Urothelium cell line (cell line): ENCODE measurements around the gene FASN.

ENCODE experiments used
- DNase-seq: peaks from one replicate; pipeline ENCODE4 v3.0.0; 2011; ENCODE audit warnings: low spot score, mixed read lengths
- FAIRE-seq: peaks from 2 replicates; lab custom pipeline; 2011; peaks lifted over from hg19 to GRCh38; lab: Jason Lieb, UNC

The FASN gene

DNA sequence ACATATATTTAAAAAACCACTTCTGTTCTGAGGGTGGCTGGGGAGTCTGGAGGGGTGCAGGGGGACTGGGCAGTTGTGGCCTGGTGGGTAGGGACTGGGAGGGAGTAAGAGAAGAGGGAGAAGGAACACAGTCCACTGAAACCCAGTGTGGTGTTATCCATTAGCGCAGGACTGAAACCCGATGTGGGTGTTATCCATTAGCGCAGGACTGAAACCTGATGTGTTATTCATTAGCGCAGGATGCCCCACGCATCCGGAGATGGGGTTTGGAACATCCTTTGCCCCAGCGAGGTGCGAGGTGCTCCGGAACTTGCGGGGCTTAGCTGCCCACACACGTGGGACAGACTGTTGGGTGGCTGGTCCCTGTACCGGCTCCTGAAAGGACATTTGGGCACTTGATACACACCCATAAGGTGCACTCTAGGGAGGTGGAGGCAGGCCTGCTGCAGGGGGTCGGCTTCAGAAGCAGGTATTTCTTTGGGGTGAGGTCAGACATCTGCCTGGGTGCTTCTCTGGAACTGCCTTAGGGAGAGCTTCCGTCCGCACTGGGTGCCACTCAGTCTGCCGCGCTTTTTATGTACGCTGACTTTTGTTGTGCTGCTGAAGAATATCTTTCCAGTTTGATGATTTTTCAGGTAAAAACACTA, 20.3 kb upstream of the FASN start:
- FAIRE-seq (peak; percentile 35), DNase-seq (no peak)

GRCh38 chr17:82117139-82118090, 19.4 kb upstream of the FASN start:
- DNase-seq, result no peak
- peak; percentile 46 for FAIRE-seq

DNA sequence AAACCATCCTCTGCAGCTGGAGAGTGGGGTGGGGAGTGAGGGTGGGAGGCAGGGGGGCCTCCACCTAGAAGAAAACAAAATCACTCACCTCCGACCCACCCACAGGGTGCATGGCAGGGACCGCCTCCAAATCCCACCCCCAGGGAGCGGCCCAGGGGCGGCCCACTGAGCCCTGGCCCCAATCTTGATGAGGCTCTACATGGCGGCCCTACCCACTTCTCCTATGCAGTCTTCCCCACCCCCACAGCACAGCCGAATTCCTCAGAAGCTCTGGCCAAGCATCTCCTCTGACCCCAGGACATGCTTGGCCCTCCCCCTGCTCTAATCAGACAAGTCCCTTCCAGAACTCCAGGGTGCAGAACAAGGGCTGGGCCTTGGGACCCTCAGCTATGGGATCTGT, 18.2 kb upstream of the FASN start:
- DNase-seq, result no peak
- no peak for FAIRE-seq

- no peak for DNase-seq
- no peak for FAIRE-seq
Measured at GRCh38 chr17:82114872-82115271, 16.8 kb upstream of the FASN start.

DNA sequence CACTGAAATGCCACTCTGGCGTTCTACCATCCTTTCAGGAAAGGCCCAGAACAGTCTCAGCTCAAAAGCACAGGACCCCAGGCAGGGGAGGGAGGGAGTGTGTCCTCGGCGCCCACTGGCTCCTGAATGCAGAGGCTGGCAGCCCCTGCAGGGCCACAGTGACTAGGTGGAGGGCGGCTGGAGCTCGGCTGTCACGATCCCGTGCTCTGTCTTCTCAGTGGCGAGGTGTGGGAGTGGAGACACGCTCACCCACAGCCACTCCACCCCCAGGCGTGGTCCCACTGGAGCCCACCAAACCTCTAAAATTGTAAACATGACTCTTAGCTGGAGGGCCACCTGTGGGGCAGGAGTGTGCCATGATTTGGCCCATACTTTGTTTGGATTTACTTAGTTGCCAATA, 16.4 kb upstream of the FASN start:
- no peak for DNase-seq
- FAIRE-seq, result no peak

- DNase-seq, result no peak
Measured at GRCh38 chr17:82113941-82114340, 15.9 kb upstream of the FASN start.

GRCh38 chr17:82113422-82113821, 15.4 kb upstream of the FASN start:
- DNase-seq, result no peak
- peak; percentile 30 for FAIRE-seq

More at GRCh38 chr17:82113941-82114340, 15.9 kb upstream of the FASN start:
- FAIRE-seq, result no peak

DNA sequence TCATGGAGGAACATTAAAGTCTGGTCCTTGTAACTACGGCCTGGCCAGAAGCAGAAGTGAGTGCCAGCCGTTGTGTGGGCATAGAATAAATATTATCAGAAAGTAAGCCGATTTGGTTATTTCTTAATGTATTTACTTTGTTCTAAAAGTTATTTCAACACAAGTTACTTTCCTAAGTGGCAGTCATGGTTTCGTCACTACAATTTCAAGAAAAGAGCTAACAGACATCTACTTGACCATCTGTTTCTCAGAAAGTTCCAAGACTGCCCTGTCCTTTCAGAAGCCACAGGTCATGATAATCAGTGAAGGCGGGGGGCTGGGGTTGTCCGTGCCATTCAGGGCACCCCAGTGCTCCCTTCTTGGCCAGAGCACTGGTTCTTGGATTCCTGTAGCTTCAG, 14.9 kb upstream of the FASN start:
- FAIRE-seq (no peak), DNase-seq (no peak)

DNA sequence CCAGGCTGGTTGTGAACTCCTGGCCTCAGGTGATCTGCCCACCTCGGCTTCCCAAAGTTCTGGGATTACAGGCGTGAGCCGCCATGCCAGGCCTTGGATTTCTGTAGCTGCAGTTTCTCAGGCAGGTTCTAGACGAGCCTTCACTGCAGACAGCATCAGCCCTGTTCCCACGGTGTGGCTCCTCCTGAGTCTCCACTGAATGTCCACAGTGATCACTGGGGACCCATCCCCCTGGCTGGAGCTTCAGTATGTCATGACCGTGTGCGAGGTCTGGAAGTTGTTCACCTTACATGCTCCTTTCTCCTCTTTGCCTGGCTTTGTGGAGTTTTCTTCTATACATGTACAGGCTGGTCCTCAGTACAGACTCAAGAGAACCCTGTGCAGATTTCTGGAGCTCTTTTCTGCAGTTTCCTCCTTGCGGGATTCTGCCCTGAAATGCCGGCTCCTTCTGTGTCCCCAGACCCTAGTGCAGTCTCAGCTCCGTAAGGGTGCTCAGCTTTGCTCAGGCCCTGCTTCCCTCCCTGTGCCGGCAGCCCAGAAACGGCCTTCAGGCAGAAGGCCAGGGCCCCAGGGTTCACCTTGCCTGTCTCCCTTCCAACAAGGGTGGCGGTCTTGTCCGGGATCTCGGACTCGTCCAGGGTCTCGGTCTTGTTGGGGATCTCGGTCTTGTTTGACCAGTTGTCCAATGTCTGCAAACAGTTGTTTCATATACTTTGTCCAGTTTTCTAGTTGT, 14.3 kb upstream of the FASN start:
- FAIRE-seq (no peak), DNase-seq (no peak)

GRCh38 chr17:82110298-82110697, 12.3 kb upstream of the FASN start:
- no peak for DNase-seq

GRCh38 chr17:82108961-82109475, 11.0 kb upstream of the FASN start:
- FAIRE-seq, result no peak
- no peak for DNase-seq

More at GRCh38 chr17:82110298-82110697, 12.3 kb upstream of the FASN start:
- FAIRE-seq, result no peak

DNA sequence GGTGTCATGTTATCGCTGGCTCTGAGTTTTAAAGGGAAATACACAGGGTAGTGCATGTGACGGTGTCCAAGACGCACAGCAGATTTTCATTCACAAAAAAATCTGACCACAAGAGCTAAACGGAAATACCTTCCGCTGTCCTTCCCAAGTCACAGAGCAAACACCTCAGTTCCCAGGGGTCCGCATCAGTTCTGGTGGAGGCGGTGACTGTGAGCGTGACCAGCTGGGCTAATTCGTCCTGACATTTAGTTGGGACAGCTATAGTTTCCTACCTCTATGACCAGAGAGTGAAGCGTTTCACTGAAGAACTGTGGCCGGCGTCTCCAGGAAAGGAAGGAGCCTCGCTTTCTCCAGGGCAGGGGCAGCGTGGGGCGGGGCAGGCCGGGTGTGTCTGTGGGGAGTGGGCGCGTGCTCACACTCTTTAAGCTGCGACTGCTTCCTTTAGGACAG, 10.5 kb upstream of the FASN start:
- DNase-seq (no peak), FAIRE-seq (no peak)

GRCh38 chr17:82108038-82108437, 10.0 kb upstream of the FASN start:
- peak; percentile 52 for FAIRE-seq

DNA sequence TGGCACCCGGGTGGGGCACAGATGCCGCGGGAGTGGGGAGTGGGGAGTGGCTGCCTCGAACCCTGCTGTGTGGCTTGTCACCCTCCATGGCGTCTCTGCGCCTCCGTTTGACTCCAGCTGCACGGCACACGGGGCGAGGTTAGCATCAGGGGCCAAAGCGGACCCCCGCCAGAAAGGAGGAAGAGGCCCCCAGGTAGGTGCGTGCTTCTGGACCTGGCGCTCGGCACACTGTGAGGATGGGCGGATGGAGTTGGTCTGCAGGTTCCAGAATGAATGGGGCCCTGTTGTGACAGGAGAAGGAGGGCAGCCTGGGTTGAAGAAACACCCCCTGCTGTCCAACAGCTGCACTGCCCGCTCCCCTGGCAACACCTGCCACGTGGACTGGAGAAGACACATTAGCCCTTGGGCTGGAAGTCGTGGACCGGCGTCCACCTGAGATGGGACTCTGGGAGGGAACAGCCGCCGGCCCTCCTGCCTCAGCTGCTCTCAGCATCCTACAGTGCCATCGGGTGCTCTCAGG, 9.4 kb upstream of the FASN start:
- FAIRE-seq (no peak), DNase-seq (no peak)

More at GRCh38 chr17:82108038-82108437, 10.0 kb upstream of the FASN start:
- DNase-seq, result no peak

DNA sequence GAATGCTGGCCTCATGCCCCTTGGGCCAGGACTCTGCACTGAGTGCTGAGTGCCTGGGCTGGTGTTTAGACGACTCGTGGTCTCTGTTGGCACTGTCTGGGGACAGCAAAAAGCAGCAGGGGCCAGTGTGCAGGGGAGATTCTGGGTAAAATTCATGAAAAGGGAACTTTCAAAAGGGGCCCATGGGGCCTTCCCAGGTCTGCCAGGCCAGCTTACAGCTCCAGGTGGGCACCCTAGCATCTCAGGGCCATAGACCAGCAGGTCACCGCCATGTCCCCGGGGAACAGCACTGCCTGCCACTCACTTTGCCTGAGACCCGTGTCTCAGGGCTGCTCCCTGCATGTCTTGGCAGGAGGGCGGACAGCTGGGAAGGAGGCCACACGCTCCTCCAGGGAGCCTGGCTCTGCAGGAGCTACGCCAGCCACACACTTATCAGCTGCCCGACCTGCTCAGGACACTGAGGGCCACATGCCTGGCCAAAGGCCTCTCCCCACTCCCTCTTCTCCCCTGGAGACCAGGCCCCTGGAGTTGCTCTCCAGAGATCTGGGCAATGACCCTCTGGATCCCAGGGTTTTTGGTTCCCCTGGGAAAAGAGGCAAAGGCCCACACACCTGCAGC, 8.8 kb upstream of the FASN start:
- FAIRE-seq (no peak), DNase-seq (no peak)

DNA sequence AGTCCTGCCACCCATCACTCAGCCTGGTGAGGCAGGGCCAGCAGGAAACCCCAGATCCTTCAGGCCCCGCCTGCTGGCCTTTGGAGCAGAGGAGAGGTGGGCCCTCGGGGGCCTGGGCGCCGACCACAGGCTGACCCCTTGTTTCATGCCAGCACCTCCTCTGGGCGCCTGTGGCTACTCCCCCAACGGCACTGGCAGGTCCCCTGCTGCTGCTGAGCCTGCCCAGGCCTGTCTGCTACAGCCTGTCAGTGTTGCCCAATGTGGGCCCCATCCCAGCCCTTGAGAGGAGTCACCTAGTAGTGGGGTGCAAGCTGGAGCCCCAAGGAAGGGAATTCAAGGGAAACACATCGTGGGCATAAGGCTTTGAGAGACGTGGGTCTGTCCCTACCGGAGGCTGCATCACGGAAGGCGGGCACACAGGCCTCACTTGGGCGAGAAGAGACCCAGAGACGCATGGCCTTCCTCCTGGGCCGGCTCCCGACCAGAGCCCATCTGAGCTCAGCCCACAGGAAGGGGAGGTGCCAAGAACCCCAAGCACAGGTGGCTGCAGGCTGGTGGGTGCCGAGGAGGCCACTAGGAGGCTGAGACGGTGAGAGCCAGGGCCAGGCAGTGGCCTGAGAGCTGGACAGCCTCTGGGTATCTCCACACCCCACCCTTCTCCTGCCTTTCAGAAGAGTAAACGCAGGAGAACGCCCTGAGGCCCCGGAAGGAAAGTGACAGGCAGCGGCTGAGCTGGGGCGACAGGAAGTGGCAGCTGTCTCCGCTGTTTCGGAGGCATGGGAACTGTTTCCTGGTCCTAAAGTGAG, 8.0 kb upstream of the FASN start:
- FAIRE-seq, result no peak
- peak; percentile 50 for DNase-seq

GRCh38 chr17:82105417-82105881, 7.4 kb upstream of the FASN start:
- DNase-seq (no peak), FAIRE-seq (no peak)

GRCh38 chr17:82104797-82105416, 6.9 kb upstream of the FASN start:
- FAIRE-seq (no peak), DNase-seq (no peak)
